GM21528 (cell line): ENCODE measurements around the gene RAPGEFL1.
"Not testable (repeated sequence)": the region's sequence is repeated elsewhere in the genome, so short reads cannot be mapped to it uniquely, and the experiment has no call there.

Experiments
- ATAC-seq: cut with Tn5 transposase; IDR thresholded peaks from one replicate; pipeline ENCODE4 v1.9.1; 2021; ENCODE audit warnings: mild to moderate bottlenecking, moderate library complexity; ENCODE audit not compliant: unreplicated experiment, low FRiP score

RAPGEFL1 gene, protein sequence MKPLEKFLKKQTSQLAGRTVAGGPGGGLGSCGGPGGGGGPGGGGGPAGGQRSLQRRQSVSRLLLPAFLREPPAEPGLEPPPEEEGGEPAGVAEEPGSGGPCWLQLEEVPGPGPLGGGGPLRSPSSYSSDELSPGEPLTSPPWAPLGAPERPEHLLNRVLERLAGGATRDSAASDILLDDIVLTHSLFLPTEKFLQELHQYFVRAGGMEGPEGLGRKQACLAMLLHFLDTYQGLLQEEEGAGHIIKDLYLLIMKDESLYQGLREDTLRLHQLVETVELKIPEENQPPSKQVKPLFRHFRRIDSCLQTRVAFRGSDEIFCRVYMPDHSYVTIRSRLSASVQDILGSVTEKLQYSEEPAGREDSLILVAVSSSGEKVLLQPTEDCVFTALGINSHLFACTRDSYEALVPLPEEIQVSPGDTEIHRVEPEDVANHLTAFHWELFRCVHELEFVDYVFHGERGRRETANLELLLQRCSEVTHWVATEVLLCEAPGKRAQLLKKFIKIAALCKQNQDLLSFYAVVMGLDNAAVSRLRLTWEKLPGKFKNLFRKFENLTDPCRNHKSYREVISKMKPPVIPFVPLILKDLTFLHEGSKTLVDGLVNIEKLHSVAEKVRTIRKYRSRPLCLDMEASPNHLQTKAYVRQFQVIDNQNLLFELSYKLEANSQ

DNA sequence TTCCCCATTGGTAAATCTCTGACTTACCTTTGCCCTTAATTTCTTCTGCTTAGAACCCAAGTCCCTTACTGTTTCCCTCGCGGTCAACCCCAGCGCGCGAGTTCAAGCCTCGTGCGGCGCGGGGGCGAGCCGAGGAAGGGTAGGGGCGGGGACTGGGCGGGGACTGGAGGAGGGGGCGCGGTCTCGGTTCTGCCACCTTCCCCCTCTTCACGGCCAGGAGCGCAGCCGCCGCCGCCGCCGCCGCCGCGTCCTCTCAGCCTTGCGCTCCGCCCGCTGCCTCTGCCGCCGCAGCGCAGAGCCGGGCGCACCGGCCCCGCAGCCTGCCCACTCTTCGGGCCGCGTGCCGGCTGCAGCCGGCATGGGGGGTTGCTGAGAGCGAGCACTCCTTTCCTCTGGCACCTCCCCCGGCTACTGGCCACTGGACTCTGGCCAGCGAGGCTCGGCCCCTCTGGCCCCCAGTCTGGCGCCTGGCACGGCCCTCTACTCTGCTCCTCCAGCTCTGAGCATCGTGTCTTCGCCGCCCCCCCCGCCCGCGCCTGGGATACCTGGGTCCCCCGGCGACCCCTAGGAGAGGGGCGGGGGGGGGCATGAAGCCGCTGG, at the start of gene RAPGEFL1:
TSS of gene RAPGEFL1 (plus strand) at position 196 of the 600 bp plus-strand sequence. CDS start at position 588, 392 bp downstream.
- no peak for ATAC-seq

DNA sequence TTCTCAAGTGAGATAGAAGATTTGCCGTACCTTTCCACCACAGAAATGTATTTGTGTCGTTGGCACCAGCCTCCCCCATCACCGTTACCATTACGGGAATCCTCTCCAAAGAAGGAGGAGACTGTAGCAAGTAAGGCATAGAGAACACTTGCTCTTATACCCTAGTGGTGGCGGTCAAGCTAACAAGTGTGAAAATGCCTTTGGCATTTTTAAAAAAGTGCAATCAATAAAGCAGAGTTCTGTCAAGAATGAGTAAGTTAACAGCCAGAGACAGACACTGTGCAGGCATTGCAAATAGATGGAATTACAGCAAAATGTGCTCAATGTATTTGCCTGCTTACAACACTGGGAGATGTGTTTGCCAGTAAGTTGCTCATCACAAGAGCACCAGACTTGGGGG, 47.8 kb upstream of the RAPGEFL1 start:
- no peak for ATAC-seq

DNA sequence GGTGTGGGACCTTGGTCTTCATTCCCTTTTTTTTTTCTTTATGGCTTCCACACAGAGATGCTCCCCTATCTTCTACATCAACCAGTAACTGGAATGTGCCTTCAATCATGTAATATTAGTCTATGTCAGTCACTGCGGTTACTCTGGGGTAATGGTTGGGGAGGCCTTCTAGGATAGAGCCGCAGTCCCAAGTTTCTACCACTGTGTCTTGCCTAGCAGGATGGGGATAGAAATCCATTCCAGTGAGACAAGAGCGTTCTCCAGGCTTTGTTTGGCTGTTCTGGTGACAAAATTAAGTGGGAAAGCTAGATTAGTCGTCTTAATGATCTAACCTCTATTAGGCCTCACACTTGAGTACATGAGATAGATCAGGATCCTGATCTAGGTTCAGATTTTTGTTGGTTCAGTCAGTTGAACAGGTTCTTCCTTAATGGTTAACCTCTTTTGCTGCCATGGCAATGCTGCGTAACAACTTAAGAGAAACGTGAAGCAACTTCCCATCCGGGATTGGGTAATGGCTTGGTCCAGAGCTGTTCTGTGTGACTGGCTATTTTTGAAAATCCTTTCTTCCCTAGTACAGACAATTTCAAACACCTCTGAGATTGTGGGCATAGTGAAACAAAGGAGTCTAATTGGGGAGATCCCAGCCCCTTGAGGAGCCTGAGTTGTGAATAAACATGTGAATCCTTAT, 46.8 kb upstream of the RAPGEFL1 start:
- ATAC-seq: no peak

DNA sequence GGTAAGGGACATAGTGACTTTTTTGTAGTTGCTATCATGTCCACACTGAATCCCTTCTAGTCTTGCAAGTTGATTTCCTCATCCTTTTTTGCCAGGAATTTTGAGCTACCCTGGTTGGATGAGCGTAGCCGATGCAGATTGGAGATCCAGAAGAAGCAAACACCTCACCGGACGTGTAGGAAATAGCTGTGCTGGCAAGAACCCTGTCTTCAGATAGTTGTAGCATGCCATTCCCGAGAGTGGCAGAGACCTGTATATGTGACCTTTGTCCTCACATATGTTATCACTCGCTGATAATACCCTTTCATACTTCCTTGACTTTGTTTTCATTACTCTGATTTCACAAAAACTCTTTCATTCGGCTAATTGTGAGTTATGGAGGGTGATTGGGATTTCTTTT, 43.1 kb upstream of the RAPGEFL1 start:
- ATAC-seq: no peak

DNA sequence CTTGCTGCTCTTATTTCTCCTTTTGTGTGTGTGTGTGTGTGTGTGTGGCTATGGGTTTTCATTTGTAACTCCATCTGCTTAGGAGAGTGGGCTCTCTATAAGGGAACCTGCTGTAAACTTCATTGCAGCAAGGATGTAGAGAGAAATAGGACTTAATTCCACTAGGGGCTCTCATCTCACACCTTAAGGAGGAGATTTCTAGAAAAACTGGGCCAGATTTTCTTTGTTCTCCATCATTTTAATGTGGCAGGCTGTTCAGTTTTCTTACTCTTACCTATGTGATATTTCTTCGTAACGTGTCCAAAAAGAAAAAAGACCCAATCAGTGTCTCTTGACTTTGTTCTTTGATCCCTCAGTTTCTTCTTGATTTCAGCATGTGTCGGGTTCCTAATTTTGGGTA, 41.5 kb upstream of the RAPGEFL1 start:
- no peak for ATAC-seq

DNA sequence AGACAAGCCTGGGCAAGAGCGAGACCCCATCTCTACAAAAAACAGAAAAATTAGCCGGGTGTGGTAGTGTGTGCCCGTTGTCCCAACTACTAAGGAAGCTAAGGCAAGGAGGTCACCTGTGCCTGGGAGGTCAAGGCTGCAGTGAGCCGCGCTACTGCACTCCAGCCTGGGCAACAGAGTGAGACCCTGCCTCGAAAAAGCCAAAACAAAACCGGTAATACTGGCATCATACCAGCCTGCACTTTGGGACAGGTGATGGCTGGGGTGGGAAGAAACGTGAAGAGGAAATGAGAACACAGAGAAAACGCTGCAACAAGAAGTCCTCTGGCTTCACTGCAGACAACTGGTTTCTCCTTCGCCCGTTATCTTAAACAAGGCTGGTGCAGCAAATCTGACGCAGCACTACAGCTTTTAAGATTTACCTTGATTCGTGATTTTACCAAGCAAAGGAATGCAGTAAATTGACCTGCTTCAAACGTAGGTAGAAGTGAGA, 37.7 kb upstream of the RAPGEFL1 start:
- peak; percentile 21 for ATAC-seq

DNA sequence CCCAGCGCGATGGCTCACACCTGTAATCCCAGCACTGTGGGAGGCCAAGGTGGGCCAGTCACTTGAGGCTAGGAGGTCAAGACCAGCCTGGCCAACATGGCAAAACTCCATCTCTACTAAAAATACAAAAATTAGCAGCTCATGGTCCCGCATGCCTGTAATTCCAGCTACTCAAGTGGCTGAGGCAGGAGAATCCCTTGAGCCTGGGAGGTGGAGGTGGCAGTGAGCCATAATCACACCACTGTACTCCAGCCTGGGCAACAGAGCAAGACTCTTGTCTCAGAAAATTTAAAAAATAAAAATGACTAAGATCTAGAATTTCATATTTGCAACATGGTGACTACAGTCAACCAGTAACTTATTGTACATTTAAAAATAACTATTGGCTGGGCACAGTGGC, 34.1 kb upstream of the RAPGEFL1 start:
- not testable (repeated sequence) for ATAC-seq

DNA sequence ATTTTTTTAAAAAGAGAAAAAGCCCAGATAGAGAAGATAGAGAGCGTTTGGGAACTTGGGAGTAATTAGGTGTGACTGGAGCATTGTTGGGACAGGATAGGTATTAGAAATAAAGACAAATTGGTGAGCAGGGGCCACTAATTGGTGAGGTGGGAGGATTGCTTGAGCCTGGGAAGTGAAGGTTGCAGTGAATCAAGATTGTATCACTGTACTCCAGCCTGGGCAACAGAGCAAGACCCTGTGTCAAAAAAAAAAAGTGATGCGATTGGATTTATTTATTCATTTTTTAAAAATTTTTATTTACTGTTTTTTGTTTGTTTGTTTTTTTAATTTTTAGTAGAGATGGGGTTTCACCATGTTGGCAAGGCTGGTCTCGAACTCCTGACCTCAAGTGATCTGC, 31.8 kb upstream of the RAPGEFL1 start:
- no peak for ATAC-seq

DNA sequence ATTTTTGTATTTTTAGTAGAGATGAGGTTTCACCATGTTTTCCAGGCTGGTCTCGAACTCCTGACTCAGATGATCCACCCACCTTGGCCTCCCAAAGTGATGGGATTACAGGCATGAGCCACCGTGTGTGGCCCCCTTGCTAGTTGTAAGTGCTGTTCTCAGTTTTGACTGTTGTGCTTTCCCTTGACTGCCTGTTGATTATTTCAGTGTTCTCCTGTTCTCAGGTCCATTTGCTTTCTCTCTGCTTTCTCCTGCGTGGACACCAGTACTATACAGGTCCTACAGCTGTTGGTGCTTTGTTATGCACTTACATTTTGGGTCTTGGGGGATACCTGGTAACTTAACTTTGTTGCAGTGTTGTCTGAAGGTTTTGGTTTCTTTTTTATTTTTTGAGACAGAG, 28.7 kb upstream of the RAPGEFL1 start:
- ATAC-seq: no peak

DNA sequence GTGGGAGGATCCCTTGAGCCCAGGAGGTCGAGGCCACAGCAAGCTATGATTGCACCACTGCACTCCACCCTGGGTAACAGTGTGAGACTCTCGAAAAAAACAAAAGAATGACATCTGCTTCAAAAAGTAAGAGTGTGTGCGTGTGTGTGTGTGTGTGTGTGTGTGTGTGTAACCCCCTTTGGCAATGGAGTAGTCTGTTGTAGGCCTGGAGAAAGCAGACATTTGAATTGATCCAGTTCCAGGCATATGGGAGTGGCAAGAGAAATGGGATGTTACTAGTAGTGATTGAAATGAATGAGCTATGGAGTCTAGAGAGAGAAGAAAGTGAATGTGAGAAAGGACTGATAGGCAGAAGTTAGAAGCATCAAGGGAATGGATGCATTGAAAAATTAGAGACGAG, 27.0 kb upstream of the RAPGEFL1 start:
- ATAC-seq: no peak

DNA sequence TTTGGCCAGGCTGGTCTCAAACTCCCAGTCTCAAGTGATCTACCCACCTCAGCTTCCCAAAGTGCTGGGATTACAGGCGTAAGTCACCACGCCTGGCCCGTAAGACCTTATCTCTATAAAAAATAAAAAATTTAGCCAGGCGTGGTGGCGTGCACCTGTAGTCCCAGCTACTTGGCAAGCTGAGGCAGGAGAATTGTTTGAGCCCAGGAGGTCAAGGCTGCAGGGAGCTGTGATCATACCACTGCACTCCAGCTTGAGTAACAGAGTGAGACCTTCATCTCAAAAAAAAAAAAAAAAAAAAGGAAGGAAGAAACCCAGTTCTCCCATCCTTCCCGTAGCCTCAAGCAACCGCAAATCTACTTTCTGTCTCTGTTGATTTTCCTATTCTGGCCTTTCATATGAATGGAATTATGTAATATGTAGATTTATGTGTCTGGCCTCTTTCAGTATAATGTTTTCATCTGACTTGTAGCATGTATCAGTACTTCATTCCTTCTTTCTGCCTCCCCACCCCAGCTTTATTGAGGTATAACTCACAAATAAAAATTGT, 25.8 kb upstream of the RAPGEFL1 start:
- no peak for ATAC-seq

DNA sequence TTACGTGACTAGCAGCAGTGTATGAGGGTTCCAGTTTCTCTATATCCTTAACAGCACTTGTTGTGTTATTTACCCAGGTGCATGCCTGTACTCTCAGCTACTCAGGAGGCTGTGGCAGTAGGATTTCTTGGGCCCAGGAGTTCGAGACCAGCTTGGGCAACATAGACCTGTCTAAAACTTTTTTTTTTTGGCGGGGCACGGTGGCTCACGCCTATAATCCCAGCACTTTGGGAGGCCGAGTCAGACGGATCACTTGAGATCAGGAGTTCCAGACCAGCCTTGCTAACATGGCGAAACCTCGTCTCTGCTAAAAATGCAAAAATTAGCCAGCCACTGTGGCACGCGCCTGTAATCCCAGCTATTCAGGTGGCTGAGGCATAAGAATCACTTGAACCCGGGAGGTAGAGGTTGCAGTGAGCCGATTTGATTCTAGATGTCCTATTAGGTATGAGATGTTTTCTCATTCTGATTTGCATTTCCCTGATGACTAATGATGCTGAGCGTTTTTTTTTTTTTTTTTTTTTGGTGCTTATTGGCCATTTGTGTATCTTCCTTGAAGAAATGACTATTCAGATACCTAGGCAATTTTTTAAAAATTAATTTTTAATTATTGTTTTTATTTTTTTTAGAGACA, 23.6 kb upstream of the RAPGEFL1 start:
- no peak for ATAC-seq

DNA sequence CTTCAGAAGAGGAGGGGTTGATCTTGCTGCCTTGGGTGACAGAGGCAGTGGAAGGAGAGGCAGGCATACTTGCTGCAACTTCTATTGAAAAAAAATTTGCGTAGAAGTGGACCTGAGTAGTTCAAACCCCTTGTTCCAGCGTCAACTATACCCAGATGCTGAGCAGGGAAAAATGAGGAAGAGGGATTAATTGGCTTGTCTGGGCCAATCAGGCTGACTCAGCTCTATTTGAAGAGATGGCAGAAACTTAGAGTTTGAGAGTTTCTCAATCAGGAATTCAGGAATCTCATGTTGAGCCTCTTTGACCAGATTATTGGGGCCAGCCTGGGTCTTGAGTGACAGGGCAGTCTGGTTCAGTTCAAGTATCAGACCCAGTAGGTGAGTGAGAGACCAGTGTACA, 19.3 kb upstream of the RAPGEFL1 start:
- ATAC-seq: no peak

DNA sequence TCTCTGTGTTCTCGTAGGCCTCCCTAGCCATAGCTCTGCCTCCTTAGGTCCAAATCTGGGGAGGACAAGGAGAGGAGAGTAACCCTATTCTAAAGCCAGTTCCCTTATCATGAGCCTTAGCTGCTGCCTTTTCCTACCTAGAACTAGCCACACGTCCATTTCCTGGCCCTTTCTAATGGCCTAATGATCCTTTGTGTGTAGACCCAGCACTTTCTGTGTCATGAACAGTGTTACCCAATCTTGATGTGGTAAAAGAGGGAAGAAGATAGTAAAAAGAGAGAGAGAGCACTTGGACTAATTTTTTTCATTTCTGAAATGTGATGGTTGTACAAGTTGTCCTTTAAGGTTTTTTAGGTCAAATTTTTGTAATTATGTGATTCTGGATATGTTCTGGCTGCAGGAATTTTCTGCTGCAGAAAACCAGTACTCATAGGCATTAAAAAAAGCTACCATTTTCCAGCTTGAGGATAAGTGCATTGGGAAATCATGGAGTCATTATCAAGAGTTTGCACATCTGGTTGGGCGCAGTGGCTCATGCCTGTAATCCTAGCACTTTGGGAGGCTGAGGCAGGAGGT, 18.7 kb upstream of the RAPGEFL1 start:
- no peak for ATAC-seq

DNA sequence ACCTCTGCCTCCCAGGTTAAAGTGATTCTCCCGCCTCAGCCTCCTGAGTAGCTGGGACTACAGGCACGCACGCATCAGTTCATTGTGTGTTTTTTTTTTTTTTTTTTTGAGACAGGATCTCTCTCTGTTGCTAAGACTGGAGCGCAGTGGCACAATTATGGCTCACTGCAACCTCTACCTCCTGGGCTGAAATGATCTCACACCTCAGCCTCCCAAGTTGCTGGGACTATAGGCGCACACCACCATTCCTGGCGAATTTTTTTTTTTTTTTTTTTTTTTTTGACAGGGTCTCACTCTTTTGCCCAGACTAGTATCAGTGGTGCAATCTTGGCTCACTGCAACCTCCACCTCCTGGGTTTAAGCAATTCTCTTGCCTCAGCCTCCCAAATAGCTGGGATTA, 17.8 kb upstream of the RAPGEFL1 start:
- no peak for ATAC-seq

DNA sequence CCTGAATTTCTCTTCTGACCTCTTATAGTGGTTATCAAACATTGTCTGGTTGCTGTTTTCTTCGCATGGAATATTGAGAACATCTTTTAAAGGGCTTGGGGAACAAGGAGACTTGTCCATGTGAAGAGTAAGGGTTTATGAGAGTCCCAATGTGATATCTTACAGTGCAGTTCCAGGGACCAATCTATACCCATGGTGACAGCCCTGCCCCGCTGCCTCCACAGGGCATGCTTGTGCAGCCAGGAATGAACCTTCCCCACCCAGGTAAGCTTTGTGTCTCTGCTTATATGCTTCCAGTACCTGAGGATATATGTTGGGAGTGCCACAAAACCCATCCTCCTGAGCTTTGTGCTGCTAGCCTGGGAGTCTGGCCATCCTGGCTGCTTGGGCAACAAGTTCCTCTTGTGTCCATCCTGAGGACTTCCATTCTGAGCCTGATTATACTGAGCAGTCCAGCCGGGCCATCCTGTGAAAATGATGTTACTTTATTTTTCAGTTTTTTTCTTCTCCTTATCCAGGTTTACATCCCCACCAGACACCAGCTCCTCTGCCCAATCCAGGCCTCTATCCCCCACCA, 9.5 kb upstream of the RAPGEFL1 start:
- ATAC-seq: no peak

DNA sequence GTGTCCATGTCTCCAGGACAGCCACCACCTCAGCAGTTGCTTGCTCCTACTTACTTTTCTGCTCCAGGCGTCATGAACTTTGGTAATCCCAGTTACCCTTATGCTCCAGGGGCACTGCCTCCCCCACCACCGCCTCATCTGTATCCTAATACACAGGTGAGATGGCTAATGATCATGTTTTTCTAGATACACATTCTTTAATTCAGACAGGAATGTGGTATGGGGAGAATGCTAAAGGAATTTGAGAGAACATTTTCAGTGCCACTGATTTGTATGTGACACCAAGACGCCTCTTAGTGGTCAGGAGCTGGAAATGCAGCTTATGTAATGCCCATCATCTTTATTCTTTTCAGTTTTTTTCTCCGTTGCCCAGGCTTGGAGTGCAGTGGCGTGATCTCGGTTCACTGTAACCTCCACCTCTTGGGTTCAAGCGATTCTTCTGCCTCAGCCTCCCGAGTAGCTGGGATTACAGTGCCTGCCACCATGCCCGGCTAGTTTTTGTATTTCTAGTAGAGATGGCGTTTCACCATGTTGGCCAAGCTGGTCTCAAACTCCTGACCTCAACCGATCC, 8.9 kb upstream of the RAPGEFL1 start:
- ATAC-seq: no peak

DNA sequence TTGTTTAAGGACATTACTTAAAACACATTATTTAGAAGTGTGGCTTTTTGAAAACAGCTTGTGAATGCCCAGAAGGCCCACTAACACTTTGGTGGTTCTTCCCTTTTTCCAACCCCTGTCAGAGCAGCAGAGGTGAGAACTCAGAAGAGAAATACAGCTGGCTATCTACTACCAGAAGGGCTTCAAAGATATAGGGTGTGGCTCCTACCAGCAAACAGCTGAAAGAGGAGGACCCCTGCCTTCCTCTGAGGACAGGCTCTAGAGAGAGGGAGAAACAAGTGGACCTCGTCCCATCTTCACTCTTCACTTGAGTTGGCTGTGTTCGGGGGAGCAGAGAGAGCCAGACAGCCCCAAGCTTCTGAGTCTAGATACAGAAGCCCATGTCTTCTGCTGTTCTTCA, 6.9 kb upstream of the RAPGEFL1 start:
- no peak for ATAC-seq

DNA sequence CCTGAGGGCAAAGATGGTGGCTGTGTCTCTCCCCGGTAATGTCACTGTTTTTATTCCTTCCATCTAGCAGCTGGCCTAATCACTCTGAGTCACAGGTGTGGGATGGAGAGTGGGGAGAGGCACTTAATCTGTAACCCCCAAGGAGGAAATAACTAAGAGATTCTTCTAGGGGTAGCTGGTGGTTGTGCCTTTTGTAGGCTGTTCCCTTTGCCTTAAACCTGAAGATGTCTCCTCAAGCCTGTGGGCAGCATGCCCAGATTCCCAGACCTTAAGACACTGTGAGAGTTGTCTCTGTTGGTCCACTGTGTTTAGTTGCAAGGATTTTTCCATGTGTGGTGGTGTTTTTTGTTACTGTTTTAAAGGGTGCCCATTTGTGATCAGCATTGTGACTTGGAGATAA, 5.5 kb upstream of the RAPGEFL1 start:
- ATAC-seq: no peak
